Heart right ventricle (tissue), 16 donors: ENCODE data around the gene PCDH1. TPM values are rescaled to one million over a fixed set of nuclear protein-coding genes. Genes with fewer than 3 reads are reported as not detected.
"Not testable (repeated sequence)": the region's sequence is repeated elsewhere in the genome, so short reads cannot be mapped to it uniquely, and the experiment has no call there.

ENCODE experiments used
- ATAC-seq, 8 donors: fragments of 200-7000 bp; cut with Tn5 transposase; one replicate each; pipeline ENCODE4 v1.9.1; 2020; ENCODE audit warnings: mild to moderate bottlenecking in 8 of 8, moderate library complexity in 8 of 8, moderate number of reproducible peaks in 1 of 8
- DNase-seq, 2 donors: peaks; one replicate each; pipeline ENCODE4 v3.0.0-alpha.2; 2020
- H3K27ac ChIP-seq, 10 donors: fragments of 200-600 bp; sonication (generic) in 2 of 10; one replicate each; pipeline versions ENCODE4 v1.5.0 to v1.8.0; 2020 to 2022; ENCODE audit warnings: mild to moderate bottlenecking in 3 of 10
- H3K27me3 ChIP-seq, 7 donors: fragments of 200-600 bp; one replicate each; pipeline ENCODE4 v1.8.0; 2021 to 2022; ENCODE audit warnings: mild to moderate bottlenecking in 2 of 7
- H3K36me3 ChIP-seq, 9 donors: fragments of 200-600 bp; sonication (generic) in 1 of 9; one replicate each; pipeline versions ENCODE4 v1.5.0 to v1.8.0; 2020 to 2022; ENCODE audit warnings: mild to moderate bottlenecking in 2 of 9
- H3K4me1 ChIP-seq, 9 donors: fragments of 200-600 bp; sonication (generic) in 1 of 9; one replicate each; pipeline versions ENCODE4 v1.5.0 to v1.8.0; 2020 to 2022; ENCODE audit warnings: mild to moderate bottlenecking in 4 of 9
- H3K4me3 ChIP-seq, 10 donors: fragments of 200-600 bp; sonication (generic) in 2 of 10; one replicate each; pipeline versions ENCODE4 v1.5.0 to v1.8.0; 2020 to 2022; ENCODE audit warnings: mild to moderate bottlenecking in 7 of 10, moderate library complexity in 2 of 10
- H3K9me3 ChIP-seq, 11 donors: fragments of 200-600 bp in 10 of 11; sonication (generic) in 2 of 11; one replicate each; pipeline versions ENCODE4 v1.5.0 to v1.8.0; 2013 to 2022; ENCODE audit warnings: mild to moderate bottlenecking in 2 of 11, control low read depth in 1 of 11, moderate library complexity in 1 of 11
- CTCF ChIP-seq, 9 donors: fragments of 200-600 bp; sonication (generic) in 2 of 9; IDR thresholded peaks; one replicate each; pipeline versions ENCODE4 v1.5.0 to v1.8.0; 2021 to 2022; ENCODE audit warnings: antibody characterized with exemption in 9 of 9, mild to moderate bottlenecking in 5 of 9, moderate library complexity in 1 of 9
- whole genome bisulfite sequencing, 2 donors: extraction: QIAGEN DNeasy Blood & Tissue Kit; methylation state at CpG; one replicate each; pipeline ENCODE4 v1.1.7; 2013; ENCODE audit warnings: inconsistent platforms in 1 of 2; 5-methylcytosine and 5-hydroxymethylcytosine counted together
- intact Hi-C, 10 donors: fragments of 100-400 bp; cut with DNase I; formaldehyde crosslinking; loops; one replicate each; pipeline versions ENCODE4 v1.11.1 to v1.14.2; 2022
- polyA plus RNA-seq, 2 donors: library from polyadenylated mRNA; stranded (reverse); fragments of 200-250 nt; gene quantifications; one replicate each; pipeline ENCODE4 v1.2.3, GENCODE V29; 2013
- total RNA-seq, 10 donors: library from RNA; stranded (reverse); fragmentation: NEBNext Ultra II Directional in 3 of 10; extraction: Animal tissue kit (Norgen Biotek cat#: 25700) in 3 of 10; gene quantifications; one replicate each; pipeline versions ENCODE4 v1.2.1 to v1.2.4, GENCODE V29; 2021 to 2023
- donor health status: Arrhythmogenic right ventricular cardiomyopathy.
- donor health status: ischemic (EF 13 %, LVEDD 7.1; RV severe dilation, severe dysfunction).
- donor health status: healthy with polysubstance abuse.
- donor health status: DM: no; HTN: yes; CAD: no.
- donor health status: DM: no; HTN: no; CAD: no.
- donor health status: ischemic (EF 25% LVEDD 6.9; RV normal size, moderate dysfunction).
- donor health status: ischemic (EF 25% LVEDD 5.7; RV mildly dilated, moderate dysfunction).
- donor health status: healthy.
- donor health status: DM: yes; HTN: yes; CAD: no.
- donor health status: Ischemic cardiomyopathy.
- donor health status: ischemic (EF 35%, LVEDD 5.7; RV mildly dilated, moderate dysfunction).
- donor health status: nonischemic (EF 11% LVEDD 7.7; RV severe dilation, severe dysfunction).
- donor health status: DM: yes; HTN: yes; CAD: no.
- donor health status: PGD.
- donor health status: ischemic (EF 29% LVEDD 5.4; RV normal size, mild dysfunction).
- donor health status: nonischemic (EF 23%, LVEDD 6.1; RV moderate dilation, normal function).

The PCDH1 gene
- total and polyA plus RNA-seq, 12 donors: 8.4 to 45.8 (median 17.9) TPM

GRCh38 chr5:141898448-141899049 lies 20.3 kb upstream of the PCDH1 start:
- intact Hi-C loops: no loop called here
- ATAC-seq: peak in 4 of 8 donors; percentile 27 to 34 (median 30)

GRCh38 chr5:141897425-141897824 lies 19.2 kb upstream of the PCDH1 start:
- 96 to 97% methylated on average over 4 of the region's 4 CpGs for WGBS, 2 donors
- no peaks in the 10 kb centered on the region for H3K36me3 ChIP-seq
- no peak for TF ChIP-seq CTCF (IDR thresholded peaks at IDR 0.05)
- no peak overlapping the region for H3K4me3 ChIP-seq
- DNase-seq (no peak), ATAC-seq (no peak)
- intact Hi-C loops: no loop called here
- no peak overlapping the region for H3K27ac ChIP-seq
- H3K4me1 ChIP-seq: peaks cover 0 to 14% (median 0%) of the 10 kb centered on the region in 9 donors
- peaks cover 0 to 3% (median 0%) of the 10 kb centered on the region in 7 donors for H3K27me3 ChIP-seq
- H3K9me3 ChIP-seq: no peaks in the 10 kb centered on the region

More at GRCh38 chr5:141898448-141899049, 20.3 kb upstream of the PCDH1 start:
- Histone ChIP-seq H3K36me3 (no peaks in the 10 kb centered on the region), H3K27me3 (peaks cover 0 to 3% (median 0%) of the 10 kb centered on the region in 7 donors), H3K4me3 (no peak overlapping the region), H3K4me1 (peaks cover 0 to 14% (median 0%) of the 10 kb centered on the region in 9 donors), H3K27ac (peak overlapping the region in 1 of 10 donors; percentile 26), H3K9me3 (no peaks in the 10 kb centered on the region)
- TF ChIP-seq CTCF (IDR thresholded peaks at IDR 0.05): no peak
- WGBS, 2 donors: 73 to 75% methylated on average over 2 of the region's 2 CpGs
- DNase-seq: no peak

- H3K27me3 ChIP-seq: peaks cover 0 to 21% (median 4%) of the 10 kb centered on the region in 7 donors
- H3K9me3 ChIP-seq, H3K36me3 ChIP-seq, DNase-seq, H3K27ac ChIP-seq, intact Hi-C loops, H3K4me1 ChIP-seq, H3K4me3 ChIP-seq, ATAC-seq: not testable (repeated sequence)
- WGBS, 2 donors: 93 to 97% methylated on average over 2 of the region's 2 CpGs
Measured at GRCh38 chr5:141890429-141890828, 12.2 kb upstream of the PCDH1 start.

- intact Hi-C loops: loop anchor here in 3 of 10 donors (5.0 to 10.0 kb wide), 3 partner anchors 65 to 75 kb away; partner anchors contain the start of genes PCDH12 (in 1 of the 3) and RNF14 (in 1 of the 3)
- WGBS, 2 donors: 63 to 75% methylated on average over 3 of the region's 3 CpGs
Measured at GRCh38 chr5:141889282-141889871, 11.2 kb upstream of the PCDH1 start.

More at GRCh38 chr5:141889282-141889871, 11.2 kb upstream of the PCDH1 start:
- ATAC-seq (no peak), DNase-seq (no peak)
- Histone ChIP-seq H3K27ac (no peak overlapping the region), H3K4me1 (no peaks in the 10 kb centered on the region), H3K9me3 (no peaks in the 10 kb centered on the region), H3K4me3 (no peak overlapping the region), H3K27me3 (peaks cover 0 to 31% (median 5%) of the 10 kb centered on the region in 7 donors), H3K36me3 (no peaks in the 10 kb centered on the region)
- peak in 6 of 9 donors; percentile 19 to 54 (median 44) for TF ChIP-seq CTCF (IDR thresholded peaks at IDR 0.05)
